Colonic mucosa (tissue), 4 donors: ENCODE results near the gene UQCRHL. TPM values are rescaled to one million over a fixed set of nuclear protein-coding genes. Genes with fewer than 3 reads are reported as not detected.

Experiments used
- DNase-seq: peaks from one replicate; pipeline ENCODE4 v3.0.0-alpha.2; 2020
- H3K27ac ChIP-seq: fragments of 200-600 bp; one replicate; pipeline ENCODE4 v1.8.0; 2021
- H3K27me3 ChIP-seq: fragments of 200-600 bp; one replicate; pipeline ENCODE4 v1.8.0; 2021
- H3K36me3 ChIP-seq: fragments of 200-600 bp; one replicate; pipeline ENCODE4 v1.8.0; 2021
- H3K4me1 ChIP-seq: fragments of 200-600 bp; one replicate; pipeline ENCODE4 v1.8.0; 2021; ENCODE audit warnings: mild to moderate bottlenecking
- H3K4me3 ChIP-seq: fragments of 200-600 bp; one replicate; pipeline ENCODE4 v1.8.0; 2021
- H3K9ac ChIP-seq, 2 donors: one replicate each; pipeline ENCODE4 v1.7.0; 2013; ENCODE audit warnings: control low read depth in 2 of 2, low read depth in 2 of 2, low read length in 2 of 2
- H3K9me3 ChIP-seq: fragments of 200-600 bp; one replicate; pipeline ENCODE4 v1.8.0; 2021
- intact Hi-C: fragments of 100-400 bp; cut with DNase I; formaldehyde crosslinking; loops from one replicate; pipeline ENCODE4 v1.14.1; 2022
- total RNA-seq, 2 donors: library from RNA; stranded (reverse); fragmentation: NEBNext Ultra II Directional in 1 of 2; extraction: Animal tissue kit (Norgen Biotek cat#: 25700) in 1 of 2; gene quantifications; one replicate each; pipeline ENCODE4 v1.2.1, GENCODE V29; 2021
- TF ChIP-seq, protein P1 (sequence below): fragments of 200-600 bp; IDR thresholded peaks from one replicate; pipeline ENCODE4 v1.8.0; 2022; ENCODE audit warnings: antibody characterized with exemption, mild to moderate bottlenecking
- donor health status: healthy.
- donor health status: DM: no; HTN: no; CAD: no.
- donor health status: DM: no; HTN: no; CAD: no.

Gene UQCRHL
- total RNA-seq, 2 donors from 2014 or later: 2.4 to 3.2 TPM

DNA sequence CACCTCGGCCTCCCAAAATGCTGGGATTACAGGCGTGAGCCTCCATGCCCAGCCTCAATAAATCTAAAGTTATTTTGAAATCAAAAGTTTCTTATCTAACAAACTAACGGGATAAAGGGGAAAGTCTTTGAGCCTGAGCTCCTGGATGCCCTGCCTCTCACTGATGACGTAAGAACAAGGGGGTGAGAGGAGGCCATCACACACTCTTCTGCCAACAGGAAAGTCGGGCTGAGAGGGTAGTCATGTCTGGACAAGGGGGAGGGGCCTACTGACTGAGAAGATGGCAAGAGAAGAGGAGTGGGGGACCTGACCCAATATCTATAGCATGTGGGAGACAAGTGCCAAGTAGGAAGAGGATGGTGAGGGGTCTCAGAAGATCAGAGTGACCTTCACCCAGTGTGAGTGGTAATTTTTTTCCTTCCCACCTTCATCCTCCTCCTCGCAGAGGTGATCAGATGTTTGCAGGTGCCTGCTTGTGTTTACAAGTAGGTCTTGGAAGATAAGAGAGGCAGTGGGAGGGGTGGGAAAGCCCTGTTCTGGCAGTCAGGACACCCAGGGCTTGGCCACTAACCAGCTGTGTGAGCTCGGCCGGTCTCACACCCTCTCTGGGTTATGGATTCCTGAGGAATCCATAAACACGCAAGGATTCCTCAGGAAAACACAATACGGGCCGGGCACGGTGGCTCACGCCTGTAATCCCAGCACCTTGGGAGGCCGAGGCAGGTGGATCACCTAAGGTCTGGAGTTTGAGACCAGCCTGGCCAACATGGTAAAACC is 9.6 kb downstream of the UQCRHL start:
- H3K27ac ChIP-seq: no peak overlapping the region
- intact Hi-C loops: no loop called here
- H3K36me3 ChIP-seq: no peaks in the 10 kb centered on the region
- H3K4me1 ChIP-seq: peaks cover 13% of the 10 kb centered on the region
- no peak overlapping the region for H3K9ac ChIP-seq
- no peak overlapping the region for H3K4me3 ChIP-seq
- H3K27me3 ChIP-seq: no peaks in the 10 kb centered on the region
- no peaks in the 10 kb centered on the region for H3K9me3 ChIP-seq
- DNase-seq: peak; percentile 68
- TF ChIP-seq, protein P1, sequence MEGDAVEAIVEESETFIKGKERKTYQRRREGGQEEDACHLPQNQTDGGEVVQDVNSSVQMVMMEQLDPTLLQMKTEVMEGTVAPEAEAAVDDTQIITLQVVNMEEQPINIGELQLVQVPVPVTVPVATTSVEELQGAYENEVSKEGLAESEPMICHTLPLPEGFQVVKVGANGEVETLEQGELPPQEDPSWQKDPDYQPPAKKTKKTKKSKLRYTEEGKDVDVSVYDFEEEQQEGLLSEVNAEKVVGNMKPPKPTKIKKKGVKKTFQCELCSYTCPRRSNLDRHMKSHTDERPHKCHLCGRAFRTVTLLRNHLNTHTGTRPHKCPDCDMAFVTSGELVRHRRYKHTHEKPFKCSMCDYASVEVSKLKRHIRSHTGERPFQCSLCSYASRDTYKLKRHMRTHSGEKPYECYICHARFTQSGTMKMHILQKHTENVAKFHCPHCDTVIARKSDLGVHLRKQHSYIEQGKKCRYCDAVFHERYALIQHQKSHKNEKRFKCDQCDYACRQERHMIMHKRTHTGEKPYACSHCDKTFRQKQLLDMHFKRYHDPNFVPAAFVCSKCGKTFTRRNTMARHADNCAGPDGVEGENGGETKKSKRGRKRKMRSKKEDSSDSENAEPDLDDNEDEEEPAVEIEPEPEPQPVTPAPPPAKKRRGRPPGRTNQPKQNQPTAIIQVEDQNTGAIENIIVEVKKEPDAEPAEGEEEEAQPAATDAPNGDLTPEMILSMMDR: no peak

DNA sequence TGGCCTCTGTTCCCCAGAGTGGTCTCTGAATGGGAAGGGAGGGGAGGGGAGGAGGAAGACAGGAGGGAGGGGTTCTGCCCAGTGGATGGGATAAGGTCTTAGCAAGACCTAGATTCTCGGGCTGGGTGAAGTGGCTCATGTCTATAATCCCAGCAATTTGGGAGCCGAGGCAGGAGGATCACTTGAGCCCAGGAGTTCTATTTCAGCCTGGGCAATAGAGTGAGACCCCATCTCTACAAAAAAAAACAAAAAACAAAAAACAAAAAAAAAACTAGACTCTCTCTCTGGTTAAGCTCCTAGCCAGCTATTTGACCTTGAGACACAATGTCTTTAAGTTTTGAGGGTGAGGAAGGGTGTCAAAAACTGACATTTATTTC is 11.4 kb downstream of the UQCRHL start:
- no peaks in the 10 kb centered on the region for H3K36me3 ChIP-seq
- H3K4me3 ChIP-seq: no peak overlapping the region
- TF ChIP-seq, protein P1: no peak
- DNase-seq: no peak
- H3K27me3 ChIP-seq: no peaks in the 10 kb centered on the region
- intact Hi-C loops: no loop called here
- H3K27ac ChIP-seq: peak overlapping the region; percentile 75
- H3K4me1 ChIP-seq: peaks cover 13% of the 10 kb centered on the region
- H3K9me3 ChIP-seq: no peaks in the 10 kb centered on the region
- H3K9ac ChIP-seq: peak overlapping the region; percentile 35 to 41

DNA sequence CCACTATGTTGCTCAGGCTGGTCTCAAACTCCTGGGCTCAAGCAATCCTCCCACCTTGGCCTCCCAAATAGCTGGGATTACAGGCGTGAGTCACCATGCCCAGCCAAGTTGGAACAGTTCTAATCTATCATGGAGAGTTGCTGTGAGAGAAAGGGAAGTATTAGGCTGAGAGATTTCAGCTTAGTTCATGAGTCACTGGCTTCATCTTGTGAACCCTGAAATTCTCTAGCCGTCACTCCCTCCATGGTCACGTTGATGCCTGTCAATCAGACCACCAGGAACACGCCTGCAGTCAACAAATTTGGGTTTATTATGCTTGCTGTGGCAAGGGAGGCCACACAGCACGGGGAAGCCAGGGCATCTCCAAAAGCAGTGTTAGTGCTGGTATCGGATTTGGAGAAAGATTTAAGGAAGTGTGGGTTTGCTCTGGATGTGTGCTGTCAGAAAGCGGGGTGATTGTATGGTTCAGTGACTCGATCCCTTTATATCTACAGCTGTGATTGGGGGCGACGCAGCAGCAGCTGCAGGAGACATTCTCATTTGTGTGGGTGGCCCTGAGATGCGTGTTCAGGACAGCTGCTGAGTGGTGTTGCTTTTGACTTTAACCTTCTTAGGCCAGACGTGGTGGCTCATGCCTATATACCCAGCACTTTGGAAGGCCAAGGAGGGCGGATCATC is 18.7 kb downstream of the UQCRHL start:
- Histone ChIP-seq H3K36me3 (no peaks in the 10 kb centered on the region), H3K4me1 (peaks cover 2% of the 10 kb centered on the region), H3K4me3 (no peak overlapping the region), H3K27ac (no peak overlapping the region), H3K9me3 (no peaks in the 10 kb centered on the region), H3K27me3 (no peaks in the 10 kb centered on the region), H3K9ac (no peak overlapping the region)
- TF ChIP-seq, protein P1: no peak
- DNase-seq: no peak
- intact Hi-C loops: no loop called here

DNA sequence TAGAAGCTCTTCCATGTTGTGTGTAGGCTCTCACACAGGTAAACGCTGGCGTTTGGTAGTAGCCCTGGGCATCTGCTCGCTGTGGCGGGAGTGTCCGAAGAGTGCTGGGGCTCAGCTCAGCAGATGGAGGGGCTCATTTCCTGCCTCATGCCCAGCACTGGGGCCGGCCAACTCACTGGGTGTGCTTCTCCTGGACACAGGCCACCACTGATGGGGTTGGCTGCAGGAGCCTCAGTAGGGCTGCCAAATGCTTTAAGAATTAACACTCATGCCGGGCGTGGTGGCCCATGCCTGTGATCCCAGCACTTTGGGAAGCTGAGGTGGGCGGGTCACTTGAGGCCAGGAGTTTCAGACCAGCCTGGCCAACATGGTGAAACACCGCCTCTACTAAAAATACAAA is 20.9 kb downstream of the UQCRHL start:
- no peak for DNase-seq
- intact Hi-C loops: no loop called here
- TF ChIP-seq, protein P1: no peak
- H3K9me3 ChIP-seq: no peaks in the 10 kb centered on the region
- H3K4me1 ChIP-seq: no peaks in the 10 kb centered on the region
- no peaks in the 10 kb centered on the region for H3K27me3 ChIP-seq
- H3K9ac ChIP-seq: no peak overlapping the region
- H3K27ac ChIP-seq: no peak overlapping the region
- H3K4me3 ChIP-seq: no peak overlapping the region
- no peaks in the 10 kb centered on the region for H3K36me3 ChIP-seq

DNA sequence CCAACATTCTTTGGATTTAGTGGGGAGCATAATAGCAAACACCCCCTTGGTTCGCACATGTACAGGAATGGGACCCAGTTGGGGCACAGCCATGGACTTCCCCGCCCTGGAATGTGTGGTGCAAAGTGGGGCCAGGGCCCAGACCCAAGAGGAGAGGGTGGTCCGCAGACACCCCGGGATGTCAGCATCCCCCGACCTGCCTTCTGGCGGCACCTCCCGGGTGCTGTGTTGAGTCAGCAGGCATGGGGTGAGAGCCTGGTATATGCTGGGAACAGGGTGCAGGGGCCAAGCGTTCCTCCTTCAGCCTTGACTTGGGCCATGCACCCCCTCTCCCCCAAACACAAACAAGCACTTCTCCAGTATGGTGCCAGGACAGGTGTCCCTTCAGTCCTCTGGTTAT is 21.8 kb downstream of the UQCRHL start:
- Histone ChIP-seq H3K4me1 (no peaks in the 10 kb centered on the region), H3K4me3 (no peak overlapping the region), H3K27ac (no peak overlapping the region), H3K9me3 (no peaks in the 10 kb centered on the region), H3K27me3 (no peaks in the 10 kb centered on the region), H3K9ac (no peak overlapping the region), H3K36me3 (no peaks in the 10 kb centered on the region)
- intact Hi-C loops: no loop called here
- TF ChIP-seq, protein P1: no peak
- no peak for DNase-seq
